GM18520 (cell line): ENCODE measurements around the gene RAD54L.
"Not testable (repeated sequence)": the region's sequence is repeated elsewhere in the genome, so short reads cannot be mapped to it uniquely, and the experiment has no call there.

Experiments
- ATAC-seq: cut with Tn5 transposase; IDR thresholded peaks from one replicate; pipeline ENCODE4 v1.9.1; 2021; ENCODE audit not compliant: unreplicated experiment

Gene RAD54L

DNA sequence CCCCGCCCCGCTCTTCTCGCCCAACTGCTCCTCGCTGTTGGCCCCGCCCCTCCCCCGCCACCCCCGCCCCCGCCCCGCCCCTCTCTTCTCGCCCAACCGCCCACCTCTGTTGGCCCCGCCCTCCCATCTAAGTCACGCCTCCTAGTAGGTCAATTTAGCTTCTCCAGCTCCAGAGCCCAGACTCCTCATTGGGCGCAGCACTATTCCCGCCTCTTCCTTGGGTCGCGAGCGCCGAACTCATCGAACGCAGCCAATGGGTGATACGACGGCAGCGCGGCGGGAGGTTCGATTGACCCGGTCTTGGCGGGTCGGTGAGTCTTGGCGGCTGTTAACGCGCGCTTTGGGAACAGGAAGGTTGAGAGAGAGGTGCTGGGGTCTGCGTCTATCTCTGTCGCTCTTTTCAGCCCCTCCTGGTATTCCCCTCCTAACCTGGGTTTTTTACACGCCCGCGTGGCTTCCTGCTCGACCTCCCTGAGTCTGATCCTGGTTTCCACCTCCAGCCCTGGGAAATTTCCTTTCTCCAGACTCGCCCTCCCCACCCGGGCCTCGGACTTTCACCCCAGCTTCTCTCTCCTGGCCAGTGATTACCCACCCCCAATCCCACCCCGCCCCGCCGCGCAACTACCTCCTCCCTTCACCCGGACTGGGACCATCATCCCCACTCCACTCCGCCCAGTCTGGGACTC lies at the start of gene RAD54L:
Gene RAD54L (plus strand): TSS at position 328 of the 686 bp plus-strand sequence. CDS start 643 bp downstream, outside the sequence.
- peak; percentile 94 for ATAC-seq

DNA sequence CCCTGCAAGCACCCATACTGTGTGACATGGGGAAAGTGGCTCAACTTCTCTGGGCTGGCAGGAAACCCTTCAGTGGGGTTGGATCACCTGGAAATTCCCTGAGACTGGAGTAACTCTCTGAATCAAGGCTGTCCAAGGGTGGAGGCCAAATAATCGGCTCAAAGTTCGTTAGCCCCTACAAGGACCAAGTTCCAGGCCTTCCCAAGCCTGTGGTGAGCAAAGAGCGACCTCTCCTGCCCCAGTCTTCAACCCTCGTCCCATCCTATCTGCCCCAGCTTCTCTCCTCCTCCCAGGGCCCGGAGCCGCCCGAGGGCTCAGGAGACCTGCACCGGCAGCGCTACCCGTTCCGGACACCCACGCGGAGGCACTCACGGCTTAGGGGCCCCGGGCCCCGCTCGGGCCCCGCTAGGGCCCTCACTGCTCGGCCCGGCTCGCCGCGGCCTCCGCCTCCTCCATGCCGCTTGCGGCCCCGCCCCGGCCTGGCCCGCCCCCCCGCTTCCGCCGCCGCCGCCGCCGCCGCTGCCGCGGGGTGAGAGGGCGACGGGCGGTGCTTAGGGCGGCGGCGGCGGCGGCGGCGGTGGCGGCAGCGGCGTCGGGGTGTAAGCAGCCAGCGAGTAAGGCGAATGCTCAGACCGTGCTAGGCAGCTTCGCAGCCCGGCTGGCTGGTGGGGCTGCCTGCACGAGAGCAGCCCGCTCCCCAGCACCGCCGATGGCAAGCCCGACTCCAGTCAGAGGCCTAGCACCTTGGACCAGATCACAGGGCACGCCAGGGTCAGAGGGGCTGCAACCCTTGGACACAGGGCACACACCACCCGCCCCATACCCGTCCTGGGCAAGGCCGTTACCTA lies 49.4 kb upstream of the RAD54L start, which contains the start of gene POMGNT1:
Gene POMGNT1 (minus strand): TSS at position 471 of the 848 bp plus-strand sequence. CDS start 613 bp downstream, outside the sequence.
- ATAC-seq = peak; percentile 67

DNA sequence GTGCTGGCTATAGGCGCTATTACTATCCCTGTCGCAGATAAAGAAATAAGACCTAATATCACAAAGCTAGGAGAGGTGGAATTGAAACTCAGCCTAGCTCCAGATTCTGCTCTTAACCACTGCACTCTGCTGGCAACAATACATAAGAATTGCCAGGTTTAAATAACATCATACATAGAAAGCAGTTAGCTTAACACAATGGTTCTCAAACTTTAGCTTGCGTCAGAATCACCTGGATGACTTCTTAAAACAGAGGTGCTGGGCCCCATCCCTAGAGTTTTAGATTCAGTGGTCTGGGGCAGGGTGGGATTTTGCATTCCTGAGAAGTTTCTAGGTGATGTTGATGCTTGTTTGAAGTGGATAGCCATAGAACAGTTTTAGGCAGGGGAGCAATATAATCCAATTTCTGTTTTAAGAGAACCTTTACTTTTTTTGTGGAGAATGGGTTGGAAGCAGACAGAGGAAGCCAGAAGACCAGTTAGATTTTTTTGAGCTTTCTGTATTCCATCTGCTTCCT lies 48.3 kb upstream of the RAD54L start:
- no peak for ATAC-seq

DNA sequence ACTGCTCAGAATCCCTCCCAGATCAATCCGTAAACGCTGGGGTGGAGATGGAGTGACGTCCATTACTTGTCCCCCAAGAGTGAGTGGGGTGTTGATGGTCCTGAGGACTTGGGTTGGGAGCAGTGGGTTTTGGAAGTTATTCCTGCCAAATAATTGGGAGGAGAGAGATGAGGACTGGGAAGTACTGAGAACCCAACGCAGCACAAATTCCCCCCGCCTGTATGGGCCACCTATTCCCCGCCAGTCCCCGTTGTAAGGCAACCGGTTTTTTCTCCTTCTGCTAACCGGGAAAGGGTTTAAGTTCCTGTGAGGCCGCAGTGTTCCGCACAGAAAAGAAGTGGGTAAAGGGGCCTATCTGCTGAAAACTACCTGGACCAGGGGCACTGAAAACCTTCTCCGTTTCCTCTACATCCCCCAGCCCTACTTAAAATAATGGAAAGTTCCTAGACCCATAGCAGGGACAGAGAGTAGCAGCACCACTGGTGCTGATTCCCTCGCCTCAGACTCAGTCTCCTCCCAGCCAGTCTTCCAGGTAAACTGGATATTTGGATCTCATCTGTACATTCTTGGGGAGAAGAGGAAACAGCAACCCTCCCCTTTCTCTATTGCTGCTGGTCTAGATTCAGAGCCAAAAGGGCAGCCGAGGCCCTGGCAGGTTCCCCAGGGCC lies 43.7 kb upstream of the RAD54L start:
- no peak for ATAC-seq

DNA sequence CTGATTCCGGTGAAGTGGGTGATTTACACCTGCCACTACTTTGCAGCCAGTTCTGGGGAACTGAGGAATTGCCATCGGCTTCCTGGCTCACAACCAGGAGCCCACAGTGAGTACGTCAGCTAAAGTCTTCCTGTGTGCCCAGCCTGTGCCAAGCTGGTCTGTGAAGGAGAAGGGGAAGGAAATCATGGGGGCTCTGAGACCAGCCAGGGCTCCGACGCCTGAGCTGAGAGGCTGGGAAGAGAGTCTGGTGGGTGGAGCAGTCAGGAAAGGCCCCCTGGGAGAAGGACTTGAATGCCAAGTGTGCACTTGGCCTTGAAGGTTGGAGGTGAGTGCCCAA lies 43.2 kb upstream of the RAD54L start:
- ATAC-seq = no peak

DNA sequence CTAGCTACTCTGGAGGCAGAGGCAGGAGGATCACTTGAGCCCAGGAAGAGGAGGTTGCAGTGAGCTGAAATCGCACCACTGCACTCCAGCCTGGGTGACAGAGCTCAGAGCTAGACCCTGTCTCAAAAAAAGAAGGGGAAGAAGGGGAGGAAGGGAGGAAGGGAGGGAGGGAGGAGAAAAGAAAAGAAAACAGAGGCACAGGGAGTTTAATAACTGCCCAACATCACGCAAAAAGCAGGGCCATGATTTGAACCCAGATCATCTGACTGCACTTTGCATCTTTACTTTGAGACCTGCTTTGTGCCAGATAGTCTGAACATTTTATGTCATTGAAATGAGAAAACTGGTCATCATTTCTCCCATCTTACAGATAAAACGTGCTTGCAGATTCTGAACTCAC lies 42.4 kb upstream of the RAD54L start:
- no peak for ATAC-seq

DNA sequence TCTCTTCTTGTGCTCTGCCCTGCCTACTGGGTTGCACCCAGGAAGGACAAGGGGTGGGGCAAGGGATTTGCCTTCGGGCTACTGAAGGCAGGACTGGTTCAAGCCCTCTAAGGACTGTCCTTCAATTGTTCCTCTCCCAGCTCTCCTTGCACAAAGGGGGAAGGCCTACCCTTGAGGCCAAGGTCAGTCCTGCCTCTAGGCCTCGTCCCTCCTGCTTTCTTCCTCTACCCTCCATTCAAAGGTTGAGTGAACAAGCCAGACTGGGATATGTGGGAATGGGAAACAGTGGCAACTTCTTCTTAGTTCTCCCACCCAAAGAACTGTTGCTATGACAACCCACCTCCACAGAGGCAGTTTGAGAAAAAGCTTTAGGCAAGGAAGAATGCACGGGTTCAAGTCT lies 41.8 kb upstream of the RAD54L start:
- ATAC-seq = no peak

DNA sequence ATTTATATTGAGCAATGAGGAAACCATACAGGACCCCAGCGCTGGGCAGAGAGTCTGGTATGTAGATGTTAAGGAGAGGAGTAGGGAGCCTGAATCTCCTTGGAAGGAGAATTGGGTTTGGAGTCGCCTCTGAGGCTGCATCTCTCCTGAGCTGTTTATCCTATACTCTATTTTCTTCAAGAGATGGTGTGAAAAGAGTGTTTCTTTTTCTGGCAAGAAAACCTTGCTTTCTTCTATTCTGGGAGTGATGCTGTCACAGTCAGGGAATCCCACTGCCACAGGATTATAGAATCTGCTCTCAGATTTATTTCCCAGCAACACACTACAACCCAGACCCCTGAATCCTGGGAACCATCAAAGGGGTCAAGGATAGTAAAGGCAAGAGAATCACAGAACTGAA lies 41.2 kb upstream of the RAD54L start:
- no peak for ATAC-seq

DNA sequence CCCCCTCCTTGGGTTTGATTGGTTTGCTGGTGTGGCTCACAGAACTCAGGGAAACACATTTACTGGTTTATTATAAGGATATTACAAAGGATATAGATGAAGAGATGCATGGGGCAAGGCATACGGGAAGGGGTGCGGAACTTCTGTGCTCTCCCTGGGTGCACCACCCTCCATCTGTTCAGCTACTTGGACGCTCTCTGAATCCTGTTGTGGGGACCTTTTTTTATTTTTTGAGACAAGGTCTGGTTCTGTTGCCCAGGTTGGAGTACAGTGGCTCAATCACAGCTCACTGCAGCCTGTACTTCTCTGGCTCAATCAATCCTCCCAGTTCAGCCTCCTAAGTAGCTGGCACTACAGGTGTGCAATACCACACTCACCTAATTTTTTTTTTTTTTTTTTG lies 37.0 kb upstream of the RAD54L start:
- no peak for ATAC-seq

DNA sequence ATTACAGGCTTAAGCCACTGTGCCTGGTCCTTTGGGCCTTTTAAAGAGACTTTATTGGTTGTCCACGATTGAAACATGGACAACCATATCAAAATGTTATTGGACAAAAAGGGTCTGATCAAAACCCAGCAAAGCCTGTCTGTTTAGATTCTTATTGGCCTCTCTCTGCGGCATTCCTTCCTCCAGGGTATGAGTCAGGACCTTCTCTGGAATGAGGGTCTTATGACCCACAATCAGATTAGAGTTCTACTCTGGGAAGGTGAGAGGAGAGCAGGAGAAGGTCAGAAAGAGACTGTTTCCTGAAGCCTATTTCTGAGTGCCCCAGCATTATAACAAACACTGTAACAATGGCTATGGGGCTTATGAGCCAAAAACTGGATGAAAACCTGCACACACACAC lies 36.5 kb upstream of the RAD54L start:
- no peak for ATAC-seq

DNA sequence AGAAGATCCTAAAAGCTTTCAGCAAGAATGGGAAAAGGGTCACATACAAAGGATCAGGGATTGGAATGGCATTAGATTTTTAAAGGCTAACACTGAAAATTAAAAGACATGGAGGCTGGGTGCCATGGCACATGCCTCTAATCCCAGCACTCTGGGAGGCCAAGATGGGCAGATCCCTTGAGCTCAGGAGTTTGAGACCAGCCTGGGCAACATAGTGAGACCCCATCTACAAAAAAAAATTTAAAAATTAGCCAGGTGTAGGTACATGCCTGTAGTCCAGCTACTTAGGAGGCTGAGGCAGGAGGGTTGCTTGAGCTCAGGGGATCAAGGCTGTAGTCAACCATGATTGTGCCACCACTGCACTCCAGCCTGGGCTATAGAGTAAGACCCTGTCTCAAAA lies 32.1 kb upstream of the RAD54L start:
- ATAC-seq = no peak

DNA sequence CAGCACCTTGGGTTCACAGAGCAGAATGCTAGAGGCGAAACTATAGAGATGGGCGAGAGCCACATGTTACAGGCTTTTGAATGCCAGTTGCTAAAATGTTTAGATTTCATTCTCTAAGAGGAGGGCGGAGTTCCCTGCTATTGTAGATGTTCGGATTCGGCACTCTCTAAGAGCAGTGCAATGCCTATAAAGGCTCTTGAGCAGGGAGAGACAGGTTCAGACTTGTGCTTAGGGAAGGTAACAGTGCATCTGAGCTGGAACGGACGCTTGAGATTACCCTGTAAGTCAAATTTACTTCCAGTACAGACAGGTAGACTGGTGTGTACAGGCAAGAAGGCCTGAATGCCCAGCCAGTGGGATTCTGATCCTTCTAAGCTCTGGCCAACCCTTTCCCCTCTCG lies 29.1 kb upstream of the RAD54L start:
- no peak for ATAC-seq

DNA sequence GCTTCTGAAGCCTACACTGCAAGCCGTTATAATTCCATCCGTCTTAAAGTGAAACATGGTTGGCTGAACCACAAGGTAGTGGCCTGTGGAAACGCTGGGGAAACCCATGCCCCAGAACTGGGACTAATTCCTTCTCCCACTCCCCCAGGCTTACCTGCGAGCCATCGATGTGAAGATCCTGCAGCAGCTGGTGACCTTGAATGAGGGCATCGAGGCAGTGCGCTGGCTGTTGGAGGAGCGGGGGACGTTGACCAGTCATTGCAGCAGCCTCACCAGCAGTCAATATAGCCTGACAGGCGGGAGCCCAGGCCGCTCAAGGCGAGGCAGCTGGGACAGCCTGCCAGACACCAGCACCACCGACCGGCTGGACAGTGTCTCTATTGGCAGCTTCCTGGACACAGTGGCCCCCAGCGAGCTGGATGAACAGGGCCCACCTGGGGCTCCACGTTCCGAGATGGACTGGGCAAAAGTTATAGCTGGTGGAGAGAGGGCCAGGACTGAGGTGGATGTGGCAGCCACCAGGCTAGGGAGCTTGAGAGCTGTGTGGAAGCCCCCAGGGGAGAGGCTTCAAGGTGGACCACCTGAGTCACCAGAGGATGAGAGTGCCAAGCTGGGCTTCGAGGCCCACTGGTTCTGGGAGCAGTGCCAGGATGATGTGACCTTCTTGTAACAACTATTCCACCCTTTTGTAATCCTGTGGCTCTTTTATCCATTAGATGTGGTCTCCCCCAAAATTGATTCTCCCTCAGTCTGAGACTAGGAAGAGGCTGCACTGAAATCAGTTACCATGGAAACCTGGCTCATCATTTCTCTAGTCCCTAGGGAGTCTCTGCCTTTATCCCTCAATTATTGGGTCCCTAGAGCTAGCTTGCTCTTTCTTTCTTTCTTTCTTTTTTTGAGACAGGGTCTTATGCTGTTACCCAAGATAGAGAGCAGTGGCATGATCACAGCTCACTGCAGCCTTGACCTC lies 27.7 kb upstream of the RAD54L start:
- ATAC-seq = no peak

DNA sequence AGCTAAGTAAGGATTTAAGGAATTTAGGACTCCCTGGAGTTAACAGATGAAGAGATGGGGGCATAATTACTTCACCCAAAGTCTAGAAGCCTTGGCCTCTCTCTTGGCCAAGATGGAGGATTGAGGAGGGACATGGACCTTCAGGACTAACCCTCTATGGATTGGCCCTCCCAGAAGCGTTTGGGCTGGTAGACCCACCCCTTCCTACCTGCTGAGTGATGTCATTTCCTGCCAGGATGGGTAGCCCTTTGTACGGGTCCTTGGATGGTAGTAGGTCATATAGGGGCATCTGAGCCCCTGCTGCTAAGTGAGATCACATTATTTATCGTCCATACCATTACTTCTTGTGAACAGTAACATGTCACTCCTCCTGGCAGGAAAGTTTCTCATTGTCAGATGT lies 26.8 kb upstream of the RAD54L start:
- no peak for ATAC-seq

DNA sequence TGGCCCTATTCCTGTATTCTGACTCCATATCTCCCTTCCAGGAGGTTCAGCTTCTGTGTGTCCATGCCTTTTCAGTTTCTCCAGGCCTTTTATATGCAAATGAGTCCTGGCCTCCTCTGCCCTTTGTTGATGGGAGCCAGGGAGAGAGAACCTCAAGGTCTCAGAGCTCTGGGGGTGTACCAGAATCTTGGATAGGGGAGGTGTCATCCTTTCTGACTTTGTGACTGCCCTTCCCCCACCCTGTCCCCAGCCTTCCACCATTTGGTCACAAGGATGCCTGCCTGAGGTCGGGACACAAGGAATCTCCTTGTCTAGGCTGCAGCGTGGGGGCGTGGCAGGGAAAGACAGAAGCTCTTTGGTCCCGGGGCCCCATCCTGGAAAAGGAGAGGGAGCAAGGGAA lies 25.8 kb upstream of the RAD54L start:
- no peak for ATAC-seq

DNA sequence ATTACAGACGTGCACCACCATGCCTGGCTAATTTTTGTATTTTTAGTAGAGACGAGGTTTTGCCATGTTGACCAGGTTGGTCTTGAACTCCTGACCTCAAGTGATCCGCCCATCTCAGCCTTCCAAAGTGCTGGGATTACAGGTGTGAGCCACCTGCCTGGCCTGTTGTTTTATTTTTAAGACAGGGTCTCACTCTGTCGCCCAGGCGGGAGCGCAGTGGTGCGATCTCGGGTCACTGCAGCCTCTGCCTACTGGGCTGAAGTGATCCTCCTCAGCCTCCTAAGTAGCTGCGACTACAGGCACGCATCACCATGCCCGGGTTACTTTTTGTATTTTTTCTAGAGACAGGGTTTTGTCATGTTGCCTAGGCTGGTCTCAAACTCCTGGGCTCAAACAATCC lies 24.5 kb upstream of the RAD54L start:
- ATAC-seq = not testable (repeated sequence)

DNA sequence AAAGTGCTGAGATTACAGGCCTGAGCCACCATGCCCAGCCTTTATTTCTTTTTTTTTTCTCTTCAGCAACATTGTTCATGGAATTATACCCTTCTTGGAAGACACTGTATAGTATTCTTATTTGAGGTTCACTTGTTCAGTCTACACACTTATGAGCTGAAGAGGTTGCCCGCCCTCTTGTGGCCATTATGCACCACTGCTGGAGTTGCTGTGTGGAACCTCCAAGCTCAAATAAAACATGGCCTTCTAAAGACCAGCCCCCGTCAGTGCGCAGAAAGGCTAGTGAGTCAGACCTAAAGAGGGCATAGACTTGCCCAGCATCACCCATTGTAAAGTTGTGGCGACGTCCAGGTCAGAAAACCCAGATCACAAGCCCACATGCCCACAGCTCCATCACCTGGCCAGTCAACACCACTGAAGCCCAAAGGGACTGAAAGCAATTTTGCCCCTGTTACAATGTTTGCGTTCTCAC lies 24.1 kb upstream of the RAD54L start:
- peak; percentile 52 for ATAC-seq

DNA sequence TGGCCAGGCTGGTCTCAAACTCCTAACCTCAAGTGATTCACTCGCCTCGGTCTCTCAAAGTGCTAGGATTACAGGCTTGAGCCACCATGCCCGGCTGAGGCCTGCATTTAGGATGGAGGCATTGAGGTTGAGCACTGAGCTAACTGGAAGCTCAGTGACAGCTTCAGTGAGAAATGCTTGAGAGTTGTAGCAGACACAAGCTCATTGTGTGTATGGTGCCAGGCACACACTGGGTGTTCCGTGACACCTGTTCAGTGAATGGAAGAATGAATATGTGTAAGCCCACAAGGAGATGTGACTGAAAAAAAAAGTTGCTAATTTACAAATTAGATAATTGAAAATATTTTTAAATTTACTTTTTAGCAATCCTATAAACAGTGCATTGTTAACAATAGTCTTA lies 22.6 kb upstream of the RAD54L start:
- no peak for ATAC-seq

DNA sequence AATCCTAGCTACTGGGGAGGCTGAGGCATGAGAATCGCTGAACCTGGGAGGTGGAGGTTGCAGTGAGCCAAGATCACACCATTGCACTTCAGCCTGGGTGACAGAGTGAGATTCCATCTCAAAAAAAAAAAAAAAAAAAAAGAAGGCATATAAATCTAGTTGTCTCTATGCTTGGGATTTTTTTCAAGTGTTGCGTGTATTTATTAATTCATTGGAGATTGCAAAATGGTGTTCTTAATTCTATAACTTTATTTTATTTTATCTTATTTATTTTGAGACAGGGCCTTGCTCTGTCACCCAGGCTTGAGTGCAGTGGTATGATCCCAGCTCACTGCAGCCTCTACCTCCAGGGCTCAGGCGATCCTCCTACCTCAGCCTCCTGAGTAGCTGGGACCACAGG lies 16.3 kb upstream of the RAD54L start:
- ATAC-seq = not testable (repeated sequence)

DNA sequence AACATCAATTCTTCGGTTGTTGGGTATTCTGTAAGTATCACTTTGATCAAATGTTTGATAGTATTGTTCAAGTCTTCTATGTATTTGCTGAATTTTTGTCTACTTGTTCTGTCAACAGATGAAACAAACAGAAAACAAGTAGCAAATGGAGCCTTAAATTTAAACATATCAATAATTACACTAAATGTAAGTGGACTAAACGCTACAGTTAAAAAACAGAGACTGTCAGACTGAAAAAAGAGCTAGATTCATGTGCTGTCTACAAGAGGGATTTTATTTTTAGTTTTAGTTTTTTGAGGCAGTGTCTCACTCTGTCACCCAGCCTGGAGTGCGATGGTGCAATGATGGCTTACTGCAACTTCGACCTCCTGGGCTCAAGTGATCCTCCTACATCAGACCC lies 10.7 kb upstream of the RAD54L start:
- ATAC-seq = no peak
